MM.1S (cell line): ENCODE results near the gene PCMT1.

Source experiments
- DNase-seq: peaks from one replicate; pipeline ENCODE4 v3.0.0-alpha.2; 2015
- H2AFZ ChIP-seq: fragments of 300-600 bp; sonication (generic); 2 replicates; pipeline ENCODE4 v1.6.0; 2016; ENCODE audit warnings: antibody characterized with exemption, low read length
- H3F3A ChIP-seq: fragments of 300-600 bp; sonication (generic); 2 replicates; pipeline ENCODE4 v1.6.1; 2016; ENCODE audit warnings: mild to moderate bottlenecking, antibody characterized with exemption, low read length, moderate library complexity, mixed read lengths; ENCODE audit not compliant: insufficient read depth
- H3K27ac ChIP-seq: fragments of 300-600 bp; sonication (generic); 2 replicates; pipeline ENCODE4 v1.5.1; 2016; ENCODE audit warnings: mild to moderate bottlenecking, low read length
- H3K27me3 ChIP-seq: fragments of 300-600 bp; sonication (generic); replicated peaks from 2 replicates; pipeline ENCODE4 v1.6.0; 2016; ENCODE audit warnings: low read length; ENCODE audit not compliant: insufficient read depth
- H3K36me3 ChIP-seq: fragments of 300-600 bp; sonication (generic); replicated peaks from 2 replicates; pipeline ENCODE4 v1.6.1; 2016; ENCODE audit warnings: mild to moderate bottlenecking, low read length, mixed read lengths; ENCODE audit not compliant: insufficient read depth
- H3K4me1 ChIP-seq: fragments of 300-600 bp; sonication (generic); 2 replicates; pipeline ENCODE4 v1.6.1; 2016; ENCODE audit warnings: low read length, mixed read lengths
- H3K4me2 ChIP-seq: fragments of 300-600 bp; sonication (generic); 2 replicates; pipeline ENCODE4 v1.6.0; 2016; ENCODE audit warnings: low read depth, low read length
- H3K4me3 ChIP-seq: fragments of 300-600 bp; sonication (generic); 2 replicates; pipeline ENCODE4 v1.5.1; 2016; ENCODE audit warnings: low read length, mixed read lengths
- H3K79me2 ChIP-seq: fragments of 300-600 bp; sonication (generic); 2 replicates; pipeline ENCODE4 v1.6.1; 2016; ENCODE audit warnings: mixed run types, low read length, mixed read lengths
- H3K9ac ChIP-seq: fragments of 300-600 bp; sonication (generic); 2 replicates; pipeline ENCODE4 v1.6.1; 2016; ENCODE audit warnings: low read length, mixed read lengths
- H3K9me2 ChIP-seq: fragments of 300-600 bp; sonication (generic); replicated peaks from 2 replicates; pipeline ENCODE4 v1.6.1; 2016; ENCODE audit warnings: mild to moderate bottlenecking, low read length, mixed read lengths; ENCODE audit not compliant: insufficient read depth
- H3K9me3 ChIP-seq: fragments of 300-600 bp; sonication (generic); replicated peaks from 2 replicates; pipeline ENCODE4 v1.6.1; 2016; ENCODE audit warnings: mild to moderate bottlenecking, low read length, mixed read lengths; ENCODE audit not compliant: insufficient read depth
- H4K20me1 ChIP-seq: fragments of 300-600 bp; sonication (generic); 2 replicates; pipeline ENCODE4 v1.6.1; 2016; ENCODE audit warnings: mild to moderate bottlenecking, low read length, moderate library complexity, mixed read lengths; ENCODE audit not compliant: insufficient read depth
- EZH2 ChIP-seq: fragments of 300-600 bp; sonication (generic); optimal IDR thresholded peaks from 2 replicates; pipeline ENCODE3; 2017; ENCODE audit warnings: low read depth, mild to moderate bottlenecking, antibody characterized with exemption, low read length, mixed read lengths
- EZH2phosphoT487 ChIP-seq: fragments of 300-600 bp; sonication (generic); IDR thresholded peaks from 2 replicates; pipeline ENCODE4 v1.6.1; 2018; ENCODE audit warnings: antibody characterized with exemption, low read length
- TF ChIP-seq, protein P1 (sequence below): fragments of 300-600 bp; sonication (generic); IDR thresholded peaks from 2 replicates; pipeline ENCODE4 v1.5.1; 2016; ENCODE audit warnings: antibody characterized with exemption, low read length, mixed read lengths

PCMT1 gene

DNA sequence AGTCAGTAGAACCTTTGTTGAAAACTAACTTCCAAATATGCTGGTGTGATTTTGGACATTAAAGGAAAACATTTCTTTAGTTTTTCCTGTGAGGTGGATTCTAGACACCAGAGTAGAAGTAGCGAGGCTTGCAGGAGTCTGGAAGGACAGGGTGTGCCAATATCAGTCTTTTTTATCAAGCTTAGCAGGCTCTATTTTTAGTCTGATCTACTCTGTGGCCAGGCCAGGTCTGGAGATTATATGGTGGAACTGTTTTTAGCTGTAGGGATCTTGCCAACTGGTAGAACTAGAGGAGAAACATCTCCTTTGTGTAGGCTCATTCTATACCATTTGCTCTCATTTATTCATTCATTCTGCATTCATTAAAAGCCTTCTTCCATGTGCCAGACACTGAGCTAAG lies 72.0 kb downstream of the PCMT1 start:
- H3K79me2 ChIP-seq = no peaks in the 10 kb centered on the region
- no peaks in the 10 kb centered on the region for H3K4me1 ChIP-seq
- DNase-seq = no peak
- H3K27me3 ChIP-seq = no peaks in the 10 kb centered on the region
- no peak overlapping the region for H3K9ac ChIP-seq
- no peak overlapping the region for H3K4me2 ChIP-seq
- H3K4me3 ChIP-seq = no peak overlapping the region
- no peaks in the 10 kb centered on the region for H4K20me1 ChIP-seq
- no peaks in the 10 kb centered on the region for H3K9me3 ChIP-seq
- H3K27ac ChIP-seq = no peak overlapping the region
- no peaks in the 10 kb centered on the region for H3F3A ChIP-seq
- no peak overlapping the region for H2AFZ ChIP-seq
- no peaks in the 10 kb centered on the region for H3K9me2 ChIP-seq
- TF ChIP-seq EZH2 = no peak
- no peak for TF ChIP-seq EZH2phosphoT487
- TF ChIP-seq, protein P1, sequence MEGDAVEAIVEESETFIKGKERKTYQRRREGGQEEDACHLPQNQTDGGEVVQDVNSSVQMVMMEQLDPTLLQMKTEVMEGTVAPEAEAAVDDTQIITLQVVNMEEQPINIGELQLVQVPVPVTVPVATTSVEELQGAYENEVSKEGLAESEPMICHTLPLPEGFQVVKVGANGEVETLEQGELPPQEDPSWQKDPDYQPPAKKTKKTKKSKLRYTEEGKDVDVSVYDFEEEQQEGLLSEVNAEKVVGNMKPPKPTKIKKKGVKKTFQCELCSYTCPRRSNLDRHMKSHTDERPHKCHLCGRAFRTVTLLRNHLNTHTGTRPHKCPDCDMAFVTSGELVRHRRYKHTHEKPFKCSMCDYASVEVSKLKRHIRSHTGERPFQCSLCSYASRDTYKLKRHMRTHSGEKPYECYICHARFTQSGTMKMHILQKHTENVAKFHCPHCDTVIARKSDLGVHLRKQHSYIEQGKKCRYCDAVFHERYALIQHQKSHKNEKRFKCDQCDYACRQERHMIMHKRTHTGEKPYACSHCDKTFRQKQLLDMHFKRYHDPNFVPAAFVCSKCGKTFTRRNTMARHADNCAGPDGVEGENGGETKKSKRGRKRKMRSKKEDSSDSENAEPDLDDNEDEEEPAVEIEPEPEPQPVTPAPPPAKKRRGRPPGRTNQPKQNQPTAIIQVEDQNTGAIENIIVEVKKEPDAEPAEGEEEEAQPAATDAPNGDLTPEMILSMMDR = no peak
- H3K36me3 ChIP-seq = no peaks in the 10 kb centered on the region

DNA sequence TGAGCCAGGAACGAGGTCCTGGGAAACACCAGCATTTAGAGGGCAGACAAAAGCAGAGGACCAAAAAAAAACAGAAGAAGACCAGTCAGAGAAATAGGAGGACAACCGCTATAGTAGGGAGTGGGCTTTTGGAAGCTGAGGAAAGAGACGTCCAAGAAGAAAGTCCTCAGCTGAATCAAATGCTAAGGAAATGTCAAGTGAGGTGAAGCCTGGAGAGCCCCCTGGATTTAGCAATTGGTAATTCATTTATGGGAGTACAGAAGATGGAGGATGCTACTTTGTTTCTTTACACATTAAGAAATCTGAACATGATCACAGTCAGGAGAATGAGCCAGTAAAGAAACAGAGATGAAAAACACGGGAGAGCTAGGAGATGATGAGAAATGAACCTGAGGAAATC lies 73.5 kb downstream of the PCMT1 start:
- H4K20me1 ChIP-seq = no peaks in the 10 kb centered on the region
- no peak overlapping the region for H3K27ac ChIP-seq
- no peaks in the 10 kb centered on the region for H3K4me1 ChIP-seq
- no peaks in the 10 kb centered on the region for H3K36me3 ChIP-seq
- H3F3A ChIP-seq = no peaks in the 10 kb centered on the region
- H3K9ac ChIP-seq = no peak overlapping the region
- TF ChIP-seq, protein P1 = no peak
- TF ChIP-seq EZH2 (no peak), EZH2phosphoT487 (no peak)
- no peak overlapping the region for H3K4me3 ChIP-seq
- no peak overlapping the region for H3K4me2 ChIP-seq
- no peak overlapping the region for H2AFZ ChIP-seq
- no peak for DNase-seq
- no peaks in the 10 kb centered on the region for H3K9me2 ChIP-seq
- no peaks in the 10 kb centered on the region for H3K9me3 ChIP-seq
- H3K79me2 ChIP-seq = no peaks in the 10 kb centered on the region
- H3K27me3 ChIP-seq = no peaks in the 10 kb centered on the region

DNA sequence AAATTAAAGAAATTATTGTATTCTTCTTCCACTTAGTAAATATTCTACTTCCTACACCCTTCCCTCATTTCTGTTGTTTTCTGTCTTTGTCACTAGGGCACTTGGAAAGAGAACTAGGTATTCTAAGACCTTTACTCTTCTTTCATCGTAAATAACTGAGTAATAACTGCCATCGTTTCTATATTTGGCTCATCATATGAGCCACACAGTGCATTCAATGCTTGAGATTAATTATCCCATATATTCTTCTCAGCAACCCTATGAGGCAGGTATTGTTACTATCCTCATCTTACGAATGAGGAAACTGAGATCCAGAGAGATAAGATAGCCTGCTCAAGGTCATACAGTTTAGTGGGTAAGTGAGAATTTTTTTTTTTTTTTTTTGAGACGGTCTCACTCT lies 75.8 kb downstream of the PCMT1 start:
- Histone ChIP-seq H3K27me3 (no peaks in the 10 kb centered on the region), H3K9me2 (no peaks in the 10 kb centered on the region), H3K9me3 (no peaks in the 10 kb centered on the region), H3K4me2 (no peak overlapping the region), H3F3A (no peaks in the 10 kb centered on the region), H3K4me1 (no peaks in the 10 kb centered on the region), H3K4me3 (no peak overlapping the region), H3K79me2 (no peaks in the 10 kb centered on the region), H3K36me3 (no peaks in the 10 kb centered on the region), H3K27ac (no peak overlapping the region), H3K9ac (no peak overlapping the region), H4K20me1 (no peaks in the 10 kb centered on the region), H2AFZ (no peak overlapping the region)
- no peak for TF ChIP-seq EZH2
- TF ChIP-seq, protein P1 = no peak
- TF ChIP-seq EZH2phosphoT487 = no peak
- DNase-seq = no peak
